IPS-NIHi7 (cell line): ENCODE measurements around the gene ZNF407.
"Not testable (repeated sequence)": the region's sequence is repeated elsewhere in the genome, so short reads cannot be mapped to it uniquely, and the experiment has no call there.

Experiments
- DNase-seq: peaks from one replicate; pipeline ENCODE4 v3.0.0; 2012; ENCODE audit warnings: mixed read lengths; ENCODE audit errors: extremely low spot score

The ZNF407 gene

GRCh38 chr18:75070625-75071483, 473.2 kb downstream of the ZNF407 start:
- DNase-seq = no peak

DNA sequence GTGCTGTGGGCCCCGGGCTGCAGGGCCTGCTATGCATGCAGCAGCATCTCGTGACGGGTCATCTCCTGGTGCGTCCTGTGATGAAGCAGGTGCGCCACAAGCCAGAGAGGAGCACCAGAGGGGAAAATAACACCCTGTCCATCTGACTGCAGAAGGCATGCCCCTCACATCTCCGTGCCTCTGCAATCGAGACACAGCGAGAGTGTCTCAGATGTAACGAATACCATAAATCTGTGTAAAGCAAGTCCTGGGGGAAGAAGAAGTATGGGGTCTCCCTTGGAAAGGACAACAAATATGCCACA, 473.8 kb downstream of the ZNF407 start:
- no peak for DNase-seq

DNA sequence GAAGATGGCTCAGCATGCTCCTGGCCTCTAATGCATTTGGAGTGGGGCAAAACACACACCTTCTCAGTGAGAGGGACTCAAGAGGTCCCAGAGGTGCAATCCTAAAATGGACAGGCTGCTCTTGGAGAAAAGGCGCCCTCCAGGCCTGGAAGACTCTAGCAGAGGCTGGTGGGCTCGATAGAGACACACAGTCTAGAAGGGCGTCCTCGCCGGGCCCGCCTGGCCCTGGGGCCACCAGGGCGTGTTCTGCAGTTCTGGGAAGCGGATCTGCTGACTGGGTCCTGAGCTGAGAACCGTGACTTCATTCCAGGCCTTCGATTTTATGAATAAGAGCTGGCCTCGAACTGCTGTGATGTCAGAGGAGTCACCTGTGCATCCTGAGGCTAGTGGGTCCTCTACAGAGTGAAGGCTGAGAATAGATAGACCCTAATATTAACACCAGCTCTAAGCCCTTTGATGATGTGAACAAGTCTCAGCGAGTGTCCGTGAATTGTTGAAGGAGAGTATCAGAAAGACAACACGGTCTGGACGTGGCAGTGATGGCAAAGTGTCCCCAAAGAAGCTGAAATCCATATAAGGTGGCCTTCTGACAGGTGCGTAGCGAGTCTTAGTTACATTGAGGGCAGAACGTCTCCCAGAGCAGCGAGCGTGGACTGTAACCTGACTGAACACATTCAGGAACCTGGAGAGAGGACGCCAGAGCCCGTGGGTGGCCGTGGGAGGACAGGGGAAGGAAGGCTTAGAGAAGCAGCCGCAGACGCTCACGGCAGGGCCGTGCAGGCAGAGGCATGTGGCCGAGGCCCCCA, 474.4 kb downstream of the ZNF407 start:
- no peak for DNase-seq

DNA sequence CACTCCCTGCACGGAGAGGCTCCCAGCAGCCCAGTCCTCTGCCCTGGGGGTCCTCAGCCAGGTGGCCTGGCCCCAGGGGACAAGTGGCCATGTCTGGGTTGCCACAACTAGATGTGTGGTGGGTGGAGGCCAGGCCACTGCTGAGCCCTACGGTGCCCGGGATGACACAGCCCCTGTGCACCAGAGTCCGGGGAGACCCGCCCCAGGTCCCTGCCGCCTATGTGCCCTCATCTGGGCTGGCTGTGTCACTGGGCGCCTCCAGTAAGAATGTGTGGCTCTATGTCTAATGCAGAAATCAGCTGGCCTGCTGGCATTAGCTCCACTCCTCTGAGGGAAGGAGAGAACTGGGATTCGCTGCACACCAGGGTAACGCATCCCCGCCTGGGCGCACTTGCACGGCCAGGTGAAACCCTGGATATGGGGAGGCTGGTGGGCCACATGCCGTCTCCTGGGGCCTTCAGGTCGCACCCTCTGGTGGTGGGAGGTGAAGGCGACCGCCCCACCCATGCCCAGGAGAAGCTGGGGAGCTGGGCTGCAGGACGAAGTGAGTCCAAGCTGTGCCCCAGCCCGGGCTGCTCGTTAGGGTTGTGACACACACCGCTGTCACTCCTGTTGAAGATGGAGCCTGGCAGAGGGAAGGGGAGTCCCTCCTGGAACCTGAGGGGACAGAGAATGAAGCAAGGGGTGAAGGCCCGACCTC, 475.2 kb downstream of the ZNF407 start:
- DNase-seq = no peak

DNA sequence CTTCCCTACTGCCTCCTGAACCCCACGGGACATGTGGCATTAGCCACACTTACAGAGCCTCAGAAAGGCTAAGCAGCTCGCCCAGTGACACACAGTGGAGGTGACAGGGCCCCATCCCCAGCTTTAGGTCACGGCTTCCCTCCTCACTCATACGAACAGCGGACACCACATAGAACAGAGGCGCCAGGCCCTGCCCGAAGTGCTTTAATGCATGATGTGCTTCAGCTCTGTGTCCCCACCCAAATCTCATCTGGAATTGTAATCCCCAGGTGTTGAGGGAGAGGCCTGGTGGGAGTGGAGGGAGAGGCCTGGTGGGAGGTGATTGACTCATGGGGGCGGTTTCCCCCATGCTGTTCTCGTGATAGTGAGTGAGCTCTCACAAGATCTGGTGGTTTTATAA, 476.0 kb downstream of the ZNF407 start:
- DNase-seq = no peak

- DNase-seq = no peak
Observed at GRCh38 chr18:75074196-75075015, 476.7 kb downstream of the ZNF407 start.

- no peak for DNase-seq
Observed at GRCh38 chr18:75075016-75075305, 477.3 kb downstream of the ZNF407 start.

DNA sequence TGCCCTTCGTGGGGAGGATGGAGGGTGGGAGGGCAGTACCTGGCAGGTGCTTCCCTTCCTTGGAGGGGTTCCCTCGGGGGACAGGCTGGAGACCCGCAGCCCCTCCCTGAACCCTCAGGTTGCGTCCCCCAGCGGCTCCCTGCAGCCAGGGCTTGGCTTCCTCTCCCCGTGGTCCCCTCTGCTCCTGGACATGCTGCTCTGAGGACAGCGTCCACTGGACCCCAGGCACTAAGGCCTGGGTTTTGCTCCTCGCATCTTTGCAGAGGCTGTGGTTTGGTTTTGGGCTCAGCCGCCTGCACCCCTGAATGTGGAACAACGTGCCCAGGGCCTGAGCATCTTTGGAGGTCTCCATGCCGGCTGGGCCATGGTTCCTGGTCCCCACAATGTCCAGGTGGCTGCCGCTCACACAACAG, 477.8 kb downstream of the ZNF407 start:
- DNase-seq = no peak

DNA sequence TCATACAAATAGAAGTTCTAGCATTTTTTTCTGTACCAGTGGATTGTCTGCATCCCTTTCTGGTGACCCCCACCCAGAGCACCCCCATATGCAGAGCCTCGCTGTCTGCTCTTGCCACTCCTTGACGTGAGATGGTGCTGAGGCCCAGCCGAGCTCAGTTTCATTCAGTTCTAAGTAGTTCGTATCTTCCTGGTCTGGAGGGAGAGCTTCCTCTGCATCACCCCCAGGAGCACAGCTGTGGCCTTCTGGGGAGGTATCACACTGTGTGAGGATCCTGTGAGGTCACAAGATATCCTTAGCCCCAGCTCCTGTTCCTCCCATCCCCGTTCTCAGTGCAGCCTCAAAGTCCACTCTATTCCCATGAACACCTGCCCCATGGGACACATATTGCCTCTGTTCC, 478.6 kb downstream of the ZNF407 start:
- no peak for DNase-seq

GRCh38 chr18:75081486-75081885, 483.8 kb downstream of the ZNF407 start:
- DNase-seq = no peak

- no peak for DNase-seq
Observed at GRCh38 chr18:75083131-75083530, 485.5 kb downstream of the ZNF407 start.

DNA sequence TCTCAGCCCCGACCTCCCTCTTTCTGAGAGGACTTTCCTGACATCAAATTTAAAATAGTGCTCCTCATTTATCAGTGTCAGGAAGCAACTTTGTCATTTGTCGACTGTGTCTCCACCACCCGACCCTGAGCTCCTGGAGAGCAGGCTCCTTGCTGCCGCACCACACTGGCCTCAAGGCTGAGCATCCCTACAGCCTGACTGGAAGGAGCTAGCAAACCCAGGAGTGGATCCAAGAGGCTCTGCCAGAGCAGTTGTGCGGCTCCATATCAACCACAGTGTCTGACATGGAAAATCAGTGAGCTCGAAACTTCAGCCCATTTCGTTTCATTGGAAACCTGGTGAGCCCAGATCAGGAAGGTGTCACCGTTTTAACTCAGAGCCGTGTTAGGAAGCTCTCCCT, 486.1 kb downstream of the ZNF407 start:
- DNase-seq = no peak

- DNase-seq = not testable (repeated sequence)
Observed at GRCh38 chr18:75085676-75086075, 488.0 kb downstream of the ZNF407 start.

DNA sequence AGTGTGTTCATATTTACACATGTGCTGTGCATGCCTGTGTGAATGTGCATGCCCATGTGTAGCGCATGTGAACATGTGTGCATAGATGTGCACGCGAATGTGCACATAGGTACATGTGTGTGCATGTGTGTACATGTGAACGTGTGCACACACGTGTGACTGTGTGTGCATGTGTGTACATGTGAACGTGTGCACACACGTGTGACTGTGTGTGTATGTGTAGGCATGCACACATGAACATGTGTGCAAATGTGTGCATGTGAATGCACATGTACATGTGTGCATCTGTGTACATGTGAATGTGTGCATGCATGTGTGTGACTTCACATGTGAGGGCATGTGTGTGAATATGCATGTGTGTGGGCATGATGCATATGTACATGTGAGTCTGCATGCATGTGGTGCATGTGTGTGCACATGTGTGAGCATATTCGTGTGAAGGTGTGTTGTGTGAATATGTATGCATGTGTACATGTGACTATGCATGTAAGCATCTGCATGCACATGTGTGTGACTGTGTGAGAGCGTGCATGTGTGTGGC, 488.9 kb downstream of the ZNF407 start:
- no peak for DNase-seq

- no peak for DNase-seq
Observed at GRCh38 chr18:75087119-75088020, 489.7 kb downstream of the ZNF407 start.

DNA sequence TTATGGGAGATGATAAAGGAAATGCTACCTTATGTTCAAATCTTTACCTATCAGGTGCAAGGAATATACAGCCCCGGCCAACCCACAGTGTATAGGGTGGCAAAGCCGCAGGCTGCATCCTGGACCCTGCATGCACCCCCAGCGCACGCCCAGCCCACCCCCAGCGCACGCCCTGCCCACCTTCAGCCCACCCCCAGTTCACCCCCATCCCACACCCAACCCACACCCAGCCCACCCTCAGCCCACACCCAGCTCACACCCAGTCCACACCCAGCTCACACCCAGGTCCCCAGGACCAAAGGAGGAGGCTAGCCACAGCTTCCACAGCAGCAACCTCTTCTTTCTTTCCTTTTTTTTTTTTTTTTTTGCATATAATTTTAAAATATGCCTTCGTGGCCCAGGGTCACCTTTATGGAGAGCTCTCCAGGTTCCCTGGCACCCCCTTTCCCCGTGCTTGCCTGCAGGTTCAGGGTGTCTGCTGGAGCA, 490.4 kb downstream of the ZNF407 start:
- no peak for DNase-seq

GRCh38 chr18:75088622-75089211, 491.0 kb downstream of the ZNF407 start:
- no peak for DNase-seq

DNA sequence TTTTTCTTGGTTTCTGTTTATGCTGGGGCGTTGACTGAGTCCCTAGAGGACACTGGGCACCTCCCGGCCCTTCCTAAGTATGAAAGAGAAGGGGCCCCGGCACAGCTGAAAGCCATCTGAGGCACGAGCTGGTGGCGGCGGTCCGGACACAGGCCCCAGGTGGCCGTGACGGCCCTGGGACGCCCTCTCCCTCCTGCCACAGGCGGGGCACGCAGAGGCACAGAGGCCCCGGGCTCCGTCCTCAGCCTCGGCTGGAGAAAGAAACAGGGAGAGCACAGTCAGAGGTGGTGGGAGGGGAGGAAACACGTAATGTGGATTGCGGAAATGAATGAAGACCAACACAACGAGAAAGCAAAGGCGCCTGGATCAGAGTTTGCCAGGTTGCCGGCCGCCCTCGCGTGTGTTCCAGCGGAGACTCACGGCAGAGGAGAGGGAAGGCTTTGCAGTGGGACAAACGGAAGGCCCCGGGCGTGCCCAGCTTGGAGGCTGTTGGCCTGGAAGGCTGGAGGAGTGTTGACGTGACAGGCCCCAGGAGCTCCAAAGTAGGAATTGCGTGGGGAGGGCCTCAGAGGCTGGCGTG, 492.2 kb downstream of the ZNF407 start:
- DNase-seq = peak; percentile 29

- no peak for DNase-seq
Observed at GRCh38 chr18:75090336-75090735, 492.7 kb downstream of the ZNF407 start.
